Measurements from ENCODE around the gene DNAJC4. TPM values are rescaled to one million over a fixed set of nuclear protein-coding genes. Genes with fewer than 3 reads are reported as not detected.

Gene DNAJC4
- total and polyA plus RNA-seq, 2 donors from 2014 or later, result 31.1 to 102 TPM

DNA sequence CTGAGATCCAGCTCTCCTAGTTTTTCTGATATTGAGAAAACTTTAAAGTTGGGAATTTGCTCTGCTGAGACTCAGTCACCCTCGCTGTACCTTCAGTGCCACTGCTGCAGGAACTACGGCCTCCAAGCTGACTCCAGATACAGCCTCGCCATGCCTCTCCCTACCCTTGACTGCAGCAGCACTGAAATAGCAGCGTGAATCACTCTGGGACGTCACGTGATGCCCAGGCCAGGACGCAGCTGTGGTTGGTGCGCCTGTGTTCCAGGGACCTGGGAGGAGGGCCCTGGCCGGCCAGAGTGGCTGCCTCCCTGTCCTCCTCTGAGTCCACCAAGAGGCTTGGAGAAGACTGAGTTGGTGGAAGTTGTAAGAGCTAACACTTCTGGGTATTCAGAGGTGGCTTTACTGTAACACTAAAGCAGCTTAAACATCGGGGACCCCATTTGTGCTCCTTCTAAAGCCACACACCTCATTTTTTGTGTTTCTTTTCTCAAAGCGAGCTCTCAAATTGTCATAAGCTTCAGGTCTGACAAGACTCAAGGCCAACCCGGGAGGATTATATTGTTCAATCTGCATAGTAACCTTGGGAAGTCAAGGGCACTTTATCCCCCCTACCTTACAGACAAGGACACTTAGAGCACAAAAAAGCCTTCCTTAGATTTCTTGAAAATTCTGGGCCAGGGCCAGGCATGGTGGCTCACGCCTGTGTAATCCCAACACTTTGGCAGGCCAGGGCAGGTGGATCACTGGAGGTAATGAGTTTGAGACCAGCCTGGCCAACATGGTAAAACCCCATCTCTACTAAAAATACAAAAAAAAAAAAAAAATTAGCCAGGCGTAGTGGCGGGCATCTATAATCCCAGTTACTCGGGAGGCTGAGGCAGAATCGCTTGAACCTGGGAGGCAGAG, 48.6 kb upstream of the DNAJC4 start:
- Histone ChIP-seq H3K36me3 (ENCODE audit: control insufficient read depth in 2 of 3, insufficient read depth in 3 of 3, low read length in 3 of 3) (no peaks in the 10 kb centered on the region), H3K4me1 (ENCODE audit: control insufficient read depth in 2 of 3, insufficient read depth in 2 of 3, low read depth in 1 of 3, low read length in 3 of 3) (peaks cover 0 to 23% (median 16%) of the 10 kb centered on the region in 3 donors), H3K9me3 (ENCODE audit: control insufficient read depth in 2 of 3, insufficient read depth in 1 of 3, low read length in 3 of 3) (no peaks in the 10 kb centered on the region), H3K27me3 (ENCODE audit: control insufficient read depth, insufficient read depth, low read length) (no peaks in the 10 kb centered on the region), H3K4me3 (ENCODE audit: low read length in 3 of 3) (peak overlapping the region in 1 of 3 donors; percentile 28), H3K9ac (ENCODE audit: low read length in 3 of 3) (peak overlapping the region in 1 of 3 donors; percentile 49), H3K27ac (ENCODE audit: low read depth in 2 of 2, low read length in 2 of 2) (peak overlapping the region; percentile 45 to 80)
- intact Hi-C loops (cut with DNase I), result no loop called here
- DNase-seq (peak; percentile 85 to 97 (median 91)), FAIRE-seq (no peak)
- TF ChIP-seq, protein P1, sequence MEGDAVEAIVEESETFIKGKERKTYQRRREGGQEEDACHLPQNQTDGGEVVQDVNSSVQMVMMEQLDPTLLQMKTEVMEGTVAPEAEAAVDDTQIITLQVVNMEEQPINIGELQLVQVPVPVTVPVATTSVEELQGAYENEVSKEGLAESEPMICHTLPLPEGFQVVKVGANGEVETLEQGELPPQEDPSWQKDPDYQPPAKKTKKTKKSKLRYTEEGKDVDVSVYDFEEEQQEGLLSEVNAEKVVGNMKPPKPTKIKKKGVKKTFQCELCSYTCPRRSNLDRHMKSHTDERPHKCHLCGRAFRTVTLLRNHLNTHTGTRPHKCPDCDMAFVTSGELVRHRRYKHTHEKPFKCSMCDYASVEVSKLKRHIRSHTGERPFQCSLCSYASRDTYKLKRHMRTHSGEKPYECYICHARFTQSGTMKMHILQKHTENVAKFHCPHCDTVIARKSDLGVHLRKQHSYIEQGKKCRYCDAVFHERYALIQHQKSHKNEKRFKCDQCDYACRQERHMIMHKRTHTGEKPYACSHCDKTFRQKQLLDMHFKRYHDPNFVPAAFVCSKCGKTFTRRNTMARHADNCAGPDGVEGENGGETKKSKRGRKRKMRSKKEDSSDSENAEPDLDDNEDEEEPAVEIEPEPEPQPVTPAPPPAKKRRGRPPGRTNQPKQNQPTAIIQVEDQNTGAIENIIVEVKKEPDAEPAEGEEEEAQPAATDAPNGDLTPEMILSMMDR (IDR thresholded peaks at IDR 0.05; ENCODE audit: borderline replicate concordance, extremely low read depth, insufficient read depth), result no peak

GRCh38 chr11:64183890-64184289, 46.5 kb upstream of the DNAJC4 start:
- no peaks in the 10 kb centered on the region for H3K36me3 ChIP-seq (ENCODE audit: control insufficient read depth in 2 of 3, insufficient read depth in 3 of 3, low read length in 3 of 3)
- no peak for FAIRE-seq

GRCh38 chr11:64185175-64185692, 45.1 kb upstream of the DNAJC4 start:
- Histone ChIP-seq H3K27me3 (ENCODE audit: control insufficient read depth, insufficient read depth, low read length) (no peaks in the 10 kb centered on the region), H3K9ac (ENCODE audit: low read length in 3 of 3) (peak overlapping the region; percentile 43 to 98 (median 74))
- intact Hi-C loops (cut with DNase I), result no loop called here

More at GRCh38 chr11:64183890-64184289, 46.5 kb upstream of the DNAJC4 start:
- no peak for DNase-seq
- Histone ChIP-seq H3K9ac (ENCODE audit: low read length in 3 of 3) (no peak overlapping the region), H3K27ac (ENCODE audit: low read depth in 2 of 2, low read length in 2 of 2) (peak overlapping the region in 1 of 2 donors; percentile 41), H3K9me3 (ENCODE audit: control insufficient read depth in 2 of 3, insufficient read depth in 1 of 3, low read length in 3 of 3) (no peaks in the 10 kb centered on the region), H3K4me3 (ENCODE audit: low read length in 3 of 3) (no peak overlapping the region), H3K4me1 (ENCODE audit: control insufficient read depth in 2 of 3, insufficient read depth in 2 of 3, low read depth in 1 of 3, low read length in 3 of 3) (peaks cover 0 to 23% (median 16%) of the 10 kb centered on the region in 3 donors), H3K27me3 (ENCODE audit: control insufficient read depth, insufficient read depth, low read length) (no peaks in the 10 kb centered on the region)
- intact Hi-C loops (cut with DNase I), result no loop called here
- TF ChIP-seq, protein P1 (IDR thresholded peaks at IDR 0.05; ENCODE audit: borderline replicate concordance, extremely low read depth, insufficient read depth), result no peak

More at GRCh38 chr11:64185175-64185692, 45.1 kb upstream of the DNAJC4 start:
- Histone ChIP-seq H3K27ac (ENCODE audit: low read depth in 2 of 2, low read length in 2 of 2) (peak overlapping the region; percentile 97 to 100), H3K36me3 (ENCODE audit: control insufficient read depth in 2 of 3, insufficient read depth in 3 of 3, low read length in 3 of 3) (peaks cover 0 to 3% (median 0%) of the 10 kb centered on the region in 3 donors), H3K4me1 (ENCODE audit: control insufficient read depth in 2 of 3, insufficient read depth in 2 of 3, low read depth in 1 of 3, low read length in 3 of 3) (peaks cover 0 to 26% (median 18%) of the 10 kb centered on the region in 3 donors), H3K9me3 (ENCODE audit: control insufficient read depth in 2 of 3, insufficient read depth in 1 of 3, low read length in 3 of 3) (no peaks in the 10 kb centered on the region), H3K4me3 (ENCODE audit: low read length in 3 of 3) (peak overlapping the region; percentile 60 to 91 (median 72))
- DNase-seq (peak in 2 of 5 donors; percentile 93 to 97), FAIRE-seq (no peak)
- TF ChIP-seq, protein P1 (IDR thresholded peaks at IDR 0.05; ENCODE audit: borderline replicate concordance, extremely low read depth, insufficient read depth), result peak; percentile 43
